A549 (cell line): ENCODE data around the gene STAM. TPM values are rescaled to one million over a fixed set of nuclear protein-coding genes. Genes with fewer than 3 reads are reported as not detected.

Experiments used
- ATAC-seq, 2 experiments: fragments of 200-7000 bp in 1 of 2; fragments of >200 bp in 1 of 2; cut with Nextera tagmentation in 1 of 2; cut with Tn5 transposase in 1 of 2; 3 replicates each; pipeline versions ENCODE4 v1.8.0 to v1.9.1; 2018 to 2020; ENCODE audit warnings: mild to moderate bottlenecking in 1 of 2, moderate library complexity in 1 of 2
- CTCF ChIA-PET: fragments of 300-600 bp; sonication (Branson Sonifier 250); formaldehyde crosslinking; extraction: SDS; loops from one replicate; lab custom pipeline; 2021; ENCODE audit warnings: antibody characterized with exemption, inconsistent platforms; lab: Yijun Ruan, JAX
- POLR2A ChIA-PET: fragments of 350-600 bp; formaldehyde crosslinking; extraction: SDS; loops from one replicate; lab custom pipeline; 2021; ENCODE audit warnings: antibody characterized with exemption, inconsistent platforms; lab: Yijun Ruan, JAX
- DNase-seq, 2 experiments: peaks; one replicate each; pipeline versions ENCODE4 v3.0.0 to v3.0.0-alpha.2; 2011 to 2016; ENCODE audit warnings: low read depth in 1 of 2, low spot score in 1 of 2
- FAIRE-seq: peaks from 2 replicates; lab custom pipeline; 2011; peaks lifted over from hg19 to GRCh38; lab: Jason Lieb, UNC
- H3K27ac ChIP-seq, 2 experiments: fragments of >200 bp; sonication (Bioruptor Twin); formaldehyde crosslinking; 3 replicates each; pipeline ENCODE4 v1.5.1; 2016 to 2017
- H3K4me1 ChIP-seq: fragments of >200 bp; sonication (Bioruptor Twin); formaldehyde crosslinking; 3 replicates; pipeline ENCODE4 v1.6.1; 2016
- H3K4me2 ChIP-seq: fragments of >200 bp; sonication (Bioruptor Twin); formaldehyde crosslinking; 3 replicates; pipeline ENCODE4 v1.6.1; 2016
- H3K4me3 ChIP-seq: fragments of >200 bp; sonication (Bioruptor Twin); formaldehyde crosslinking; 3 replicates; pipeline ENCODE4 v1.5.1; 2016
- H3K9me3 ChIP-seq: fragments of >200 bp; sonication (Bioruptor Twin); formaldehyde crosslinking; 3 replicates; pipeline ENCODE4 v1.6.1; 2016
- BCL3 ChIP-seq: fragments of >200 bp; sonication (Bioruptor Twin); formaldehyde crosslinking; IDR thresholded peaks from 3 replicates; pipeline ENCODE4 v1.6.1; 2016
- BHLHE40 ChIP-seq: IDR thresholded peaks from 2 replicates; pipeline ENCODE4 v1.6.1; 2012; ENCODE audit warnings: low read depth, low read length, inconsistent platforms
- CHD4 ChIP-seq: fragments of 200-600 bp; sonication (generic); IDR thresholded peaks from 2 replicates; pipeline ENCODE4 v1.6.1; 2016; ENCODE audit warnings: antibody characterized with exemption, mild to moderate bottlenecking, borderline replicate concordance
- CTCF ChIP-seq: fragments of >200 bp; sonication (Bioruptor Twin); formaldehyde crosslinking; IDR thresholded peaks from 3 replicates; pipeline ENCODE4 v1.5.1; 2016
- EP300 ChIP-seq, 2 experiments: fragments of >200 bp; sonication (Bioruptor Twin); formaldehyde crosslinking; IDR thresholded peaks; 2 replicates in 1 of 2; 3 replicates in 1 of 2; pipeline ENCODE4 v1.6.1; 2016 to 2017
- ESRRA ChIP-seq: fragments of 150-350 bp; IDR thresholded peaks from 2 replicates; pipeline ENCODE4 v1.6.1; 2014; ENCODE audit warnings: mild to moderate bottlenecking, low read length, borderline replicate concordance
- GATA3 ChIP-seq: IDR thresholded peaks from 2 replicates; pipeline ENCODE4 v1.6.1; 2012; ENCODE audit warnings: borderline replicate concordance
- HDAC2 ChIP-seq: fragments of 200-600 bp; sonication (generic); IDR thresholded peaks from 2 replicates; pipeline ENCODE4 v1.6.1; 2016
- HES2 ChIP-seq: fragments of >200 bp; sonication (Bioruptor Twin); formaldehyde crosslinking; IDR thresholded peaks from 2 replicates; pipeline ENCODE4 v1.6.1; 2016
- HOXA7 ChIP-seq: fragments of 250-450 bp; sonication (Bioruptor Pico); IDR thresholded peaks from 2 replicates; pipeline ENCODE4 v1.5.0; 2020; ENCODE audit warnings: mild to moderate bottlenecking, moderate library complexity
- HOXB13 ChIP-seq: fragments of 250-450 bp; sonication (Bioruptor Pico); IDR thresholded peaks from 2 replicates; pipeline ENCODE4 v1.5.0; 2020; ENCODE audit warnings: low read depth, mild to moderate bottlenecking, moderate library complexity
- JUN ChIP-seq, 2 experiments: fragments of >200 bp; sonication (Bioruptor Twin); formaldehyde crosslinking; IDR thresholded peaks; 2 replicates in 1 of 2; 3 replicates in 1 of 2; pipeline ENCODE4 v1.6.1; 2016 to 2017
- JUNB ChIP-seq: fragments of >200 bp; sonication (Bioruptor Twin); formaldehyde crosslinking; IDR thresholded peaks from 2 replicates; pipeline ENCODE4 v1.6.1; 2016
- MAX ChIP-seq: IDR thresholded peaks from 2 replicates; pipeline ENCODE4 v1.6.1; 2012
- NFE2L2 ChIP-seq: fragments of 150-350 bp; conservative IDR thresholded peaks from 2 replicates; pipeline ENCODE4 v1.6.1; 2014; ENCODE audit warnings: low read length
- NR3C1 ChIP-seq: fragments of >200 bp; sonication (Bioruptor Twin); formaldehyde crosslinking; IDR thresholded peaks from 3 replicates; pipeline ENCODE4 v1.6.1; 2017
- PHF8 ChIP-seq: fragments of 200-600 bp; sonication (generic); IDR thresholded peaks from 2 replicates; pipeline ENCODE4 v1.6.1; 2016; ENCODE audit warnings: low read depth, mild to moderate bottlenecking, antibody characterized with exemption, moderate library complexity, borderline replicate concordance
- RARB ChIP-seq: fragments of 250-450 bp; sonication (Bioruptor Pico); IDR thresholded peaks from 2 replicates; pipeline ENCODE4 v1.8.0; 2021; ENCODE audit warnings: mild to moderate bottlenecking, moderate library complexity
- RFX5 ChIP-seq: fragments of 450-650 bp; IDR thresholded peaks from 2 replicates; pipeline ENCODE4 v1.7.1; 2014; ENCODE audit warnings: antibody characterized with exemption, mild to moderate bottlenecking, moderate library complexity
- RNF2 ChIP-seq: fragments of 200-600 bp; sonication (generic); IDR thresholded peaks from 2 replicates; pipeline ENCODE4 v1.6.1; 2016; ENCODE audit warnings: low read depth, mild to moderate bottlenecking, antibody characterized with exemption, moderate library complexity, borderline replicate concordance
- TFCP2L1 ChIP-seq: fragments of 250-450 bp; sonication (Bioruptor Pico); IDR thresholded peaks from 2 replicates; pipeline ENCODE4 v1.5.0; 2021; ENCODE audit warnings: mild to moderate bottlenecking
- TP53 ChIP-seq: fragments of 250-450 bp; sonication (Bioruptor Pico); IDR thresholded peaks from 2 replicates; pipeline ENCODE4 v1.5.0; 2021; ENCODE audit warnings: mild to moderate bottlenecking, moderate library complexity
- USF2 ChIP-seq: fragments of 450-650 bp; IDR thresholded peaks from 2 replicates; pipeline ENCODE4 v1.6.1; 2014; ENCODE audit warnings: antibody characterized with exemption
- ZSCAN20 ChIP-seq: fragments of 250-450 bp; sonication (Bioruptor Pico); IDR thresholded peaks from 2 replicates; pipeline ENCODE4 v1.8.0; 2022; ENCODE audit warnings: mild to moderate bottlenecking, moderate library complexity
- whole genome bisulfite sequencing: methylation state at CpG from one replicate; pipeline ENCODE4 v1.1.6; 2017; ENCODE audit errors: missing lambda C conversion rate; 5-methylcytosine and 5-hydroxymethylcytosine counted together
- polyA plus RNA-seq, 4 experiments: library from polyadenylated mRNA; depleted of rRNA in 3 of 4; stranded (reverse); fragments of >200 nt; fragmentation: RNase III in 1 of 4; extraction: RNeasy Plus Mini Kit Qiagen cat#74134 plus additional on column Dnase treatment in 1 of 4; gene quantifications; 2 replicates in 3 of 4; 3 replicates in 1 of 4; pipeline ENCODE4 v1.2.3, GENCODE V29; 2011 to 2017

The STAM gene
- polyA plus RNA-seq, 2 of the 4 experiments (the other 2 are of a cell fraction), result 24.4 to 51.7 TPM

- TF ChIP-seq RFX5, result no peak
- TF ChIP-seq HOXB13 (CRISPR knock-in tag), result no peak
- no peak for TF ChIP-seq ZSCAN20 (CRISPR knock-in tag)
- no peak for TF ChIP-seq BHLHE40
- no peak for TF ChIP-seq JUNB
- TF ChIP-seq HES2, result no peak
- no peak for TF ChIP-seq TFCP2L1
- no peak for TF ChIP-seq NFE2L2
- TF ChIP-seq NR3C1, result no peak
- no peak for TF ChIP-seq CTCF
- no peak for TF ChIP-seq CHD4
- ChIA-PET POLR2A (interaction anchor here (2.0 kb wide), 1 partner anchor 15 kb away, joined by 8 read pairs; the partner anchor contains the start of gene STAM), CTCF (no interaction called here)
- no peak for FAIRE-seq
- Histone ChIP-seq H3K4me2 (no peak overlapping the region), H3K4me1 (peaks cover 21% of the 10 kb centered on the region), H3K4me3 (no peak overlapping the region), H3K27ac (no peak overlapping the region), H3K9me3 (no peaks in the 10 kb centered on the region)
- 80% methylated on average over 4 of the region's 4 CpGs for WGBS
- ATAC-seq, result no peak
- no peak for DNase-seq
Observed at GRCh38 chr10:17659365-17659764, 15.4 kb downstream of the STAM start.

- POLR2A ChIA-PET, result no interaction called here
- FAIRE-seq, result no peak
- CTCF ChIA-PET, result no interaction called here
Observed at GRCh38 chr10:17660921-17661320, 17.0 kb downstream of the STAM start.

GRCh38 chr10:17661510-17661909 lies 17.6 kb downstream of the STAM start:
- FAIRE-seq (no peak), DNase-seq (no peak), ATAC-seq (no peak)
- POLR2A ChIA-PET, result no interaction called here
- Histone ChIP-seq H3K27ac (no peak overlapping the region), H3K4me3 (no peak overlapping the region), H3K9me3 (no peaks in the 10 kb centered on the region), H3K4me2 (no peak overlapping the region), H3K4me1 (peaks cover 37% of the 10 kb centered on the region)
- TF ChIP-seq RNF2 (no peak), CHD4 (no peak), GATA3 (no peak), HOXA7 (CRISPR knock-in tag) (no peak), BCL3 (no peak)
- WGBS, result 85% methylated on average over 3 of the region's 3 CpGs
- CTCF ChIA-PET, result interaction anchor here (1.8 kb wide), 1 partner anchor 12 kb away, joined by 5 read pairs; no protein-coding TSS in a partner anchor

More at GRCh38 chr10:17660921-17661320, 17.0 kb downstream of the STAM start:
- TF ChIP-seq NR3C1, result no peak
- TF ChIP-seq TP53 (CRISPR knock-in tag), result no peak
- no peak for TF ChIP-seq ZSCAN20 (CRISPR knock-in tag)
- no peak for TF ChIP-seq PHF8
- no peak for TF ChIP-seq MAX
- no peak for TF ChIP-seq GATA3
- no peak for TF ChIP-seq USF2
- no peak for TF ChIP-seq ESRRA
- no peak for TF ChIP-seq HDAC2
- no peak for TF ChIP-seq RARB (CRISPR knock-in tag)
- TF ChIP-seq JUN (IDR thresholded peaks at IDR 0.05), result no peak
- TF ChIP-seq EP300 (IDR thresholded peaks at IDR 0.05), result no peak
- TF ChIP-seq, all 56 proteins: peak for 0
- Histone ChIP-seq H3K4me1 (peaks cover 36% of the 10 kb centered on the region), H3K4me2 (no peak overlapping the region), H3K9me3 (no peaks in the 10 kb centered on the region), H3K4me3 (no peak overlapping the region), H3K27ac (no peak overlapping the region)
- DNase-seq (no peak), ATAC-seq (no peak)
